Diencephalon (tissue), 1 donor: ENCODE measurements around the gene REP15. TPM values are rescaled to one million over a fixed set of nuclear protein-coding genes. Genes with fewer than 3 reads are reported as not detected.

ENCODE experiments used
- total RNA-seq: library from RNA; depleted of rRNA; stranded (reverse); fragments of >200 nt; gene quantifications from one replicate; pipeline ENCODE4 v1.2.3, GENCODE V29; 2014

Gene REP15
- total RNA-seq: 1.6 TPM

GRCh38 chr12:27696293-27696652, at the start of gene REP15:
REP15 (plus strand) TSS chr12:27696447; CDS start chr12:27696563, 116 bp downstream.

DNA sequence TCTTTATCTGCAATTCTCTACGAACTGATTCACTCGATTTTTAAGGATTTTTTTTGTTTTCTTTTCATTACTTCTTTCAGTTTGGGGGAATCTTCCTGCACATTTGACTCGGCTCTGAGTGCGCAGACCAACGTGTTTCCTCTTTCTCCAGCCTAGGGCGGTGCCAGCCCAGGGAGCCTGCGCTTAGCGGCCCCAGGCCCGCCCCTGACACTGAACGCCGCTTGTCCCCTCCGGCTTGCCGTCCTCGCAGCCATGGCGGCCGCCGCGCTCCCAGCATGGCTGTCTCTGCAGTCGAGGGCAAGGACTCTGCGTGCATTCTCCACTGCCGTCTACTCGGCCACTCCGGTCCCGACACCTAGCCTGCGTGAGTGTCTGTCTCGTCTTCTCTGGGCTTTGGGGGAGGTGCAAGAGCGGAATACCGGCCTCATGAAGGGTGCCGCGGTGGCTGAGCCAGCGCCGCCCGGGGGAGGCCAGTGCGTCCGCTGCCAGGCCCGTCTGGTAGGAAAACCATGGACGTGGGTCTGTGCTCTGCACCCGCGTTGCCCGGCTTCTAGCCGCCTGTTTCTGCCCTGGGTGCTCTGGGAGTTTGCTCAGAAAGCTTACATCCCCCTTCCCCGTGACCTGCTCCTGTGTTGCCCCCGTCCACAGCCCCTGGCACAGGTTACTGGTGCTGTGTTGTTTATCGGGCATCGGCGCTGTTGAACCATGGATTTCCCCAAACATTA, 14.5 kb downstream of the REP15 start, which contains the start of gene MRPS35:
Gene MRPS35, plus strand, starts transcription at position 241 of the 725 bp plus-strand sequence. Its CDS starts 12 bp downstream, at position 253.

Other genes with a start within 250 kb of the REP15 start
- gene SMCO2, start 249.7 kb upstream of the REP15 start, total RNA-seq: 0.46 TPM
- gene PPFIBP1, start 172.2 kb upstream of the REP15 start, total RNA-seq: 72.4 TPM
- gene MRPS35, start 14.4 kb downstream of the REP15 start, total RNA-seq: 91.3 TPM
- 116 TPM for gene KLHL42, start 83.8 kb downstream of the REP15 start, total RNA-seq
- gene MANSC4, start 83.8 kb downstream of the REP15 start, total RNA-seq: not detected